ENCODE results near the gene APBB1IP. TPM values are rescaled to one million over a fixed set of nuclear protein-coding genes. Genes with fewer than 3 reads are reported as not detected.

The APBB1IP gene
- total and polyA plus RNA-seq, 2 of the 8 experiments (the other 6 are each of a cell fraction or from before 2014, with no cell fraction given): 0.05 TPM; not detected in 1

DNA sequence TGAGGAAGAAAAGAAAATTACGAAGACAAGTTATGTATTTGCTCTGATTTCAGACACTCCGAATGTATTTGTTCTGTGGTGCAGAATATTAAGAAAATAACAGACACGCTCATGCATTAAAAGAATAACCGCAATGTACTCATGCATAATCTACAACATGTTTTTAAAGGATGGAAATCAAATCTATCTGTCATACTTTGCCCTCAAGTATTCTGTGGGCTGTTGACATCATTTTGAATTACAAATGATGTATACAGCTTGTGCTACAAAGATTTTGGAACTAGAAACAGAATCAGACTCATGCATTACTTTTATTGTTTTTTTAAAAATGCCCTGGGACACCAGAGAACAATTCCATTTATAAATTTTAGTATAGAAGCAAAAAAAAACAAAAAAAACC, 69.9 kb downstream of the APBB1IP start:
- no peak overlapping the region for H2BK12ac ChIP-seq (ENCODE audit: low read depth, low read length)
- no peak overlapping the region for H4K8ac ChIP-seq (ENCODE audit: extremely low read depth, insufficient read depth, low read length)
- no peak overlapping the region for H3K27ac ChIP-seq (ENCODE audit: low read depth, low read length)
- no peak for DNase-seq (ENCODE audit: low read depth in 1 of 2, low spot score in 2 of 2)
- WGBS, 2 experiments (ENCODE audit: extremely low coverage in 1 of 2, insufficient coverage in 1 of 2, insufficient read length in 1 of 2, insufficient replicate concordance in 2 of 2, low coverage in 1 of 2, low lambda C conversion rate in 2 of 2, missing lambda C conversion rate in 1 of 2): 88% methylated on average over 4 of the region's 4 CpGs; no CpG with 5 or more reads in 1 of the 2 experiments
- no peaks in the 10 kb centered on the region for H4K20me1 ChIP-seq (replicated peaks in 1 of 2; ENCODE audit: control insufficient read depth in 1 of 2, insufficient read depth in 2 of 2, low read length in 2 of 2)
- no peaks in the 10 kb centered on the region for H3K9me3 ChIP-seq (ENCODE audit: insufficient read depth in 2 of 2, low read depth in 1 of 2, low read length in 1 of 2)
- H3K36me3 ChIP-seq (ENCODE audit: control insufficient read depth in 2 of 4, insufficient read depth in 4 of 4, low read length in 3 of 4): no peaks in the 10 kb centered on the region
- no peak overlapping the region for H2BK20ac ChIP-seq (ENCODE audit: low read length)
- H3K4ac ChIP-seq (replicated peaks; ENCODE audit: insufficient read length, low read depth, low read length): no peak overlapping the region
- POLR2A ChIA-PET (ENCODE audit: partially characterized antibody): no interaction called here
- no peaks in the 10 kb centered on the region for H3K79me2 ChIP-seq (ENCODE audit: control insufficient read depth in 1 of 2, insufficient read depth in 2 of 2, low read length in 2 of 2)
- no peak overlapping the region for H3K4me2 ChIP-seq (ENCODE audit: insufficient read depth in 1 of 2, low read depth in 2 of 2, low read length in 2 of 2)
- H3K79me1 ChIP-seq (ENCODE audit: low read depth, low read length): no peaks in the 10 kb centered on the region
- no peak overlapping the region for H2AFZ ChIP-seq (ENCODE audit: low read length)
- H3K23me2 ChIP-seq (ENCODE audit: low read depth, low read length): no peaks in the 10 kb centered on the region
- no peak overlapping the region for H3K9ac ChIP-seq (replicated peaks in 1 of 4; ENCODE audit: extremely low read depth in 1 of 4, low read depth in 3 of 4, low read length in 3 of 4)
- no peak overlapping the region for H4K91ac ChIP-seq (replicated peaks; ENCODE audit: insufficient read length, low read length)
- FAIRE-seq: no peak
- H4K5ac ChIP-seq (ENCODE audit: insufficient read length, low read depth, low read length): no peak overlapping the region
- CTCF ChIA-PET (ENCODE audit: partially characterized antibody): interaction anchor here (0.6 to 1.3 kb wide), 3 partner anchors 26 to 173 kb away, joined by 3 read pairs; no protein-coding TSS in a partner anchor
- no peak overlapping the region for H2BK5ac ChIP-seq (ENCODE audit: low read depth, low read length)
- no peak overlapping the region for H3K56ac ChIP-seq (replicated peaks; ENCODE audit: insufficient read length, low read depth, low read length)
- H2AK5ac ChIP-seq (ENCODE audit: low read depth, low read length): no peak overlapping the region
- H3K4me3 ChIP-seq (ENCODE audit: extremely low read depth in 1 of 4, insufficient read depth in 2 of 4, low read depth in 3 of 4, low read length in 4 of 4): no peak overlapping the region
- no peak overlapping the region for H2BK15ac ChIP-seq (ENCODE audit: low read length)
- no peaks in the 10 kb centered on the region for H3K4me1 ChIP-seq (replicated peaks in 1 of 4; ENCODE audit: control insufficient read depth in 3 of 4, insufficient read depth in 4 of 4, low read length in 3 of 4)
- no peak overlapping the region for H2BK120ac ChIP-seq (replicated peaks; ENCODE audit: low read depth, low read length)
- TF ChIP-seq ASH2L (IDR thresholded peaks at IDR 0.05; ENCODE audit: low read length) (no peak), NANOG (IDR thresholded peaks at IDR 0.05; ENCODE audit: insufficient read depth, low read depth, low read length, poor library complexity, severe bottlenecking) (no peak), GABPA (IDR thresholded peaks at IDR 0.05; ENCODE audit: borderline replicate concordance, insufficient read depth, low read length) (no peak), KDM1A (IDR thresholded peaks at IDR 0.05; ENCODE audit: borderline replicate concordance, low read length) (no peak), CHD2 (IDR thresholded peaks at IDR 0.05; ENCODE audit: low read length) (no peak), RFX5 (IDR thresholded peaks at IDR 0.05; ENCODE audit: borderline replicate concordance, low read depth, low read length) (no peak), SIRT6 (IDR thresholded peaks at IDR 0.05; ENCODE audit: low read length) (no peak), BACH1 (IDR thresholded peaks at IDR 0.05; ENCODE audit: low read length) (no peak), RAD21 (IDR thresholded peaks at IDR 0.05 in 1 of 2, conservative IDR thresholded peaks at IDR 0.05 in 1 of 2; ENCODE audit: low read depth in 2 of 2, low read length in 2 of 2) (no peak)
- TF ChIP-seq, protein P1, sequence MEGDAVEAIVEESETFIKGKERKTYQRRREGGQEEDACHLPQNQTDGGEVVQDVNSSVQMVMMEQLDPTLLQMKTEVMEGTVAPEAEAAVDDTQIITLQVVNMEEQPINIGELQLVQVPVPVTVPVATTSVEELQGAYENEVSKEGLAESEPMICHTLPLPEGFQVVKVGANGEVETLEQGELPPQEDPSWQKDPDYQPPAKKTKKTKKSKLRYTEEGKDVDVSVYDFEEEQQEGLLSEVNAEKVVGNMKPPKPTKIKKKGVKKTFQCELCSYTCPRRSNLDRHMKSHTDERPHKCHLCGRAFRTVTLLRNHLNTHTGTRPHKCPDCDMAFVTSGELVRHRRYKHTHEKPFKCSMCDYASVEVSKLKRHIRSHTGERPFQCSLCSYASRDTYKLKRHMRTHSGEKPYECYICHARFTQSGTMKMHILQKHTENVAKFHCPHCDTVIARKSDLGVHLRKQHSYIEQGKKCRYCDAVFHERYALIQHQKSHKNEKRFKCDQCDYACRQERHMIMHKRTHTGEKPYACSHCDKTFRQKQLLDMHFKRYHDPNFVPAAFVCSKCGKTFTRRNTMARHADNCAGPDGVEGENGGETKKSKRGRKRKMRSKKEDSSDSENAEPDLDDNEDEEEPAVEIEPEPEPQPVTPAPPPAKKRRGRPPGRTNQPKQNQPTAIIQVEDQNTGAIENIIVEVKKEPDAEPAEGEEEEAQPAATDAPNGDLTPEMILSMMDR (IDR thresholded peaks at IDR 0.05; ENCODE audit: control extremely low read depth in 1 of 3, insufficient read depth in 1 of 3, low read depth in 1 of 3, low read length in 3 of 3): no peak
- H3K18ac ChIP-seq (ENCODE audit: extremely low read depth, low read length): no peak overlapping the region
- H3K14ac ChIP-seq (ENCODE audit: insufficient read length): no peak overlapping the region
- no peak overlapping the region for H3K23ac ChIP-seq (ENCODE audit: insufficient read length)
- no peaks in the 10 kb centered on the region for H3K27me3 ChIP-seq (replicated peaks in 1 of 4; ENCODE audit: control insufficient read depth in 3 of 4, extremely low read depth in 1 of 4, insufficient read depth in 3 of 4, low read length in 3 of 4)

Data from H1 (cell line).